Measurements from ENCODE around the gene RASGRF2.

Gene RASGRF2

GRCh38 chr5:80953587-80953986 lies 6.6 kb upstream of the RASGRF2 start:
- no peak for DNase-seq

- DNase-seq, result no peak
Observed at GRCh38 chr5:80955082-80955590, 5.0 kb upstream of the RASGRF2 start.

- DNase-seq, result no peak
Observed at GRCh38 chr5:80956272-80956671, 3.9 kb upstream of the RASGRF2 start.

- DNase-seq, result no peak
Observed at GRCh38 chr5:80957031-80957761, 3.0 kb upstream of the RASGRF2 start.

GRCh38 chr5:80958616-80959015 lies 1.5 kb upstream of the RASGRF2 start:
- DNase-seq, result no peak

DNA sequence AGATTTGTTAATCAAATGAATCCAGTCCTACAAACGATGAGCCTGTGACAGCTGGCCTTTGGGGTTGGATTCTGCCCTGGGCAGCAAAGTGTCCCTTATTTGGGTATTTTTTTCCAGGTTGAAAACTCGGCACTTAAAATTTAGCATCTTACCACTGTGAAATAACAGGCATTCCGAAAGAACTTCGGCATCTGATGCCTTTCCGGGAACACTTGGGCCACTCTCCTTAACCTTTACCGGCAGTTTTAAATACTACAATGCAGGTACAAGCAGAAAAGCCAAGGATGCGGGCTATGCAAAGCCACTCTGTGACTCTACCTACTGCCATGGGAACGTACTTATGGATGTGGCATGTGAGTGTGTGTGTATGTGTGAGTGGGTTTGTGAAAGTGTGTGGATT lies 1.0 kb upstream of the RASGRF2 start:
- no peak for DNase-seq

DNA sequence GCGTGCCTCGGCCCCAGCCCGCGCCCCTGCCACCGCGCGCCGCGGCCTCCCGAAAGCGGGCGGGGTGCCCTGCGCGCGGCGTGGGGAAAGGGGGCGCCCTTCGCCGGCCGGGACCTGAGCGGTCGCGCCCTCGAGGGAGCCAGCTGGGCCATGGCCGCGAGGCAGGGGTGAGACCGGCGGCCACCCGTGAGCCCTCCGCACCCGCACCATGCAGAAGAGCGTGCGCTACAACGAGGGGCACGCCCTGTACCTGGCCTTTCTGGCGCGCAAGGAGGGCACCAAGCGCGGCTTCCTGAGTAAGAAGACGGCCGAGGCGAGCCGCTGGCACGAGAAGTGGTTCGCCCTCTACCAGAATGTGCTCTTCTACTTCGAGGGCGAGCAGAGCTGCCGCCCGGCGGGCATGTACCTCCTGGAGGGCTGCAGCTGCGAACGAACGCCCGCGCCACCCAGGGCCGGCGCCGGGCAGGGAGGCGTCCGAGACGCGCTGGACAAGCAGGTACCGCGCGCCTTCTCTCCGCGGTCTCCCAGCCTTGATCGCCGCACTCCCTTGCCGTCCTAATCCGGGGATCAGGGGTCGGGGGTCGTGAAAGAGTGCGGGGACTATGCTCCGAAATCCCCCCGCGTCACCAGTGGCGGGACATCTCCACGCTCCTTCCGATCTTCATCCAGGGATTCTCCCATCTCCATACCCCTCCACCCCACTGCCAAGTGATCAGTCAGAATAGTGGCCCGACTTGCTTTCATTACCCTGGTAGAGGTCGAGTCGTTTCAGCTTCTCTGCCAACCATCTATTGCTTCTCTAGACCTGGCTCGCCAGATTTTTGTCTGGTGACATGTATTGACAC lies 590 bp downstream of the RASGRF2 start:
- DNase-seq, result no peak

- no peak for DNase-seq
Observed at GRCh38 chr5:80961376-80962281, 1.5 kb downstream of the RASGRF2 start.

DNA sequence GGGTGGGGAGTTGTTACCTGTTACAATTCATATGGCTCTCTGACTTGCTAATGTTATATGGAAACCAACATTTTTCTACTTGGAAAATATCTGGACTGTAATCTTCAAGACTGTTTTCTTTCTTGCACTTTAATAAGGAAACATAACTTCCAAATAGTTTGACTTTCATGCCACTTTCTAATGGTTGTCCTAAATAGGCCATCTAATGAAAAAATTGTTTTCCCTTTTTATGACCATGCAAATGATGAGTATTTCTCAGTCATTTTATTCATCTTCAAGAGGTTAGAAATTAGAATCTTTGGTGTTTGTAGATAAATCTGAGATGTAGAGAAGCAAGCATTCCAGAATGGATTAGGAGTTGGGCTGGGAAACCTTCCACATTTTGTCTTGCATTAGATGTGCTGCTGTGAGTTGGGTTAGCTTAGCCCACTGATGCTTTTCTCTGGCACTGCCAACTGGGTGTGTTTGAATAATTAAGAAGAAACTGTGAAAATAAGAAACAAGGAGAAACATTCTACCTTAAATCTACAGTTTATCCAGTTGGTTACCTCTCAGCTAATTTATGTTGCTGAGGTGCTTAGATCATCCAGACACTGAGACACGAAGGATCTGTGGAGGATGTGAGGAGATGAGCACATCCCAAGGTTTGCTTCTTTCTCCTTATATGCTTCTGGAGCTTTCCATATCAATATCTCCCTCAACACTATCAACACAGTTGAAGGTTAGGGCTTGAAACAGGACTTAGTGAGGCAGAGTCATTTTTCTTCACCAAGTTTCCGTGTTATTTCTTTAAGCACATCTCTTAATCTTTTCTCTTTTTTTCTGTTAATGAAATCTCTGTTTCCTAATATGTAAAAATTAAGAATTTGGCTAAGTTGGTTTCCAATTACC lies 2.7 kb downstream of the RASGRF2 start:
- no peak for DNase-seq

- no peak for DNase-seq
Observed at GRCh38 chr5:80963521-80963895, 3.3 kb downstream of the RASGRF2 start.

DNA sequence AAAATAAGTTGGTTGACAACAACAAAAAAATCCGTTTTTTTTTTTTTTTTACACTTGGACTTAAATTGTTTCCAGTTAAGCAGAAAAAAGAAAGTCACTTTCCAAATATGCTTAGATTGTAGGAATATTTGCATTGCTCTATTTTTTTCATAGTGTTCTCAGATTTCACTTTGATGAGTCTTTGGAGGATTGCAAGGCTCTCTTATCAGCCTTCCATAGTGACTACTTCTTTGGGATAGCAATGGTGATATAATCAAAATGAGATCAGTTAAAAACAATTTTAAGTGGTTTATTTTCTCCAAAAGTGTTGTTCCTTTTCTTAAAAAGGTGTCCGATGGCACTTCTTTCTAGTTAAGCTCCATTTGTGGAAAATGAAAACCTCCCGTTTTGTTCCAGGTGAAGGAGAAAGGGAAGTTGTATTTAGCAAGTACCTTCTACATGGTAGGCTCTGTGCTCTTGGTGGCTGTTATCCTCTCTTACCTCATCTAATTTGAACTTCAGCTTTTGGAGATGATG lies 3.9 kb downstream of the RASGRF2 start:
- no peak for DNase-seq

GRCh38 chr5:80964491-80964890 lies 4.3 kb downstream of the RASGRF2 start:
- no peak for DNase-seq

DNA sequence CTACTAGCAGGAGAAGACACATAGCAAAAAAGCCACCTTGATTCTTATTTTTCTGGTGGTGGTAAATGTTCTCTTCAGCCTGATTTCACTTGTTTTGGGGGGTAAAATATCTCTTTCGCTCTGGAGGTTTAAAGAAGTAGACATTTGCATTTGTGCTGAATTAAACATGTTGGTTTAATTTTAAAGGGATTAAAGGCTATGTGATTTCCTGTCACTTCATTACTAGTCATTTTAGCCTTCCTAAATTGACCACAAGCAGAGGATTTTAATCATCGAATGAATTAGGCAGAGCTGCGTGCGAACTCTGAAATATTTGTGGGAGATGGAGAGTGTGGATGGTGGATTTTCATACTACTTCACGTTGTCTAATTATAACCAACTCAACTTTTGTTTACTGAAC lies 4.8 kb downstream of the RASGRF2 start:
- DNase-seq, result no peak

GRCh38 chr5:80967500-80968181 lies 7.5 kb downstream of the RASGRF2 start:
- no peak for DNase-seq

GRCh38 chr5:80973027-80973426 lies 12.9 kb downstream of the RASGRF2 start:
- no peak for DNase-seq

DNA sequence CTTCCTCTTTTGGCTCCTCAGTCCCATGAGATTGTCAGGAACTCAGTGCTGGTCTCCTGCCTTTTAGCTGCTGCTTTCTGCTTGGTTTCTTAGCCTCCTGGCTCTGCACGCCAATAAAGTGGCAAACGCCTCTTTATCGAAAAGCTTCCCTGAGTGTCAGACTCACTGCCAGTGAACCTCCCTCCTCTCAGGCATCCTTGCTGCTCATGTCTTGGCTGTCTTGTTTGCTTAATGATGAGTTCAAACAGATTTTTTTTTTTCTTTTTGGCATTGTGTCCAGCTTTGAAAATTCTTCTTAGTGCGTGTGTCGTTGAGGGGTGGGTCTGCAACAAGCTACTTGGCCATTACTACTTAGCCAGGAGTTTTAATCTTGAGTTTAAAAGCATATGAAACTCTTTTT lies 14.9 kb downstream of the RASGRF2 start:
- DNase-seq, result no peak

- DNase-seq, result no peak
Observed at GRCh38 chr5:80976985-80977384, 16.8 kb downstream of the RASGRF2 start.

GRCh38 chr5:80977764-80978163 lies 17.6 kb downstream of the RASGRF2 start:
- DNase-seq, result no peak

DNA sequence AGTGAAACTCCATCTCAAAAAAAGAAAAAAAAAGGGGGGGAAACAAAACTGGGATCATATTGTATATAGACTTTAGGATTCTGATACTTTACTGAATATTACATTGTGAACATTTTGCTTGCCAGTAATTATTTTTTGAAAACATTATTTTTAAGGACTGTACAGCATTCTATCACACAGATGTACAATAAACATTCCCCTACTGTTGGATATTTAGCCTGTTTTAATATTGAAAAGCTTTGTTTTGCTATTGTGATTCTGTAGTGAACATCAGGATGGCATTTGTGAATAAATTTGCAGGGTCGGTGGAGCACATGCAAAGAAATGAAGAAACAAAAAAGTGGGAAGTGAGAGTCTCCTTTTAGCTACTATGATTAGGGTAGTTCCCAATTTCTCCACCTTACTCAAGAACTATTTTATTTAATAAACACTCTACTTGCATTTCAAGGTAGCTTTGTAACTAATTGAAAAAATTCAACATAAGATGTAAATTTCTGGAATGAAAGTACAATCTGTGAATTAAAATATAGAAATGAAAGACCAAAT lies 18.7 kb downstream of the RASGRF2 start:
- DNase-seq, result no peak

DNA sequence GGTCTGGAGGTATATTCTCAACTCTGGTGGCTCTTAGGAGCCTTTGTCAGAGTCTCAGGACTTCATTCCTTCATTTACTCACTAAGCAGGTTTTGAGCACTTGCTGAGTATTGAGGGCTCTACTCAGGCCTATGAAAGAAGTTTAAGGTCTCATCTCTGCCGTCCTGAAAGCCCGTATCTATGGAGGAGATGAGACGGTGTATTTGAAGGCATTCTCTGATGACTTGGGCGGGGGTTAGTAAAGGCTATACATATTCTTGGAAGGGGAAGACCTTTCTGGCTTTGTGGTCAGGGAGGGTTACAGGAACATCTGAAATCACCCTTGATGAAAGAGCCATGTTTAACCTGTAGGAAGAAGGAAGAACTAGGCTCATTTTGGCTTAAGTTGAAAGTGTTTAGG lies 21.9 kb downstream of the RASGRF2 start:
- DNase-seq, result no peak

All from NK-92 treated with Interleukin-12 subunit alpha and Interleukin-12 subunit beta, amount 100 ng/mL, for 24 hours (cell line).